Stimulated activated CD4-positive, alpha-beta T cell treated with anti-CD3 and anti-CD28 coated beads, TNF-alpha, amount 100 ng/mL, for 48 hours (primary cell): ENCODE data around the gene FBXL5.

Source experiments
- DNase-seq, 3 donors: peaks; one replicate each; pipeline ENCODE4 v3.0.0-alpha.2; 2020; ENCODE audit warnings: low read depth in 3 of 3

The FBXL5 gene

GRCh38 chr4:15676039-15676438, 20.9 kb upstream of the FBXL5 start:
- DNase-seq, result no peak

- DNase-seq, result no peak
Measured at GRCh38 chr4:15675356-15675755, 20.2 kb upstream of the FBXL5 start.

GRCh38 chr4:15674926-15675325, 19.8 kb upstream of the FBXL5 start:
- DNase-seq, result no peak

GRCh38 chr4:15674046-15674445, 18.9 kb upstream of the FBXL5 start:
- no peak for DNase-seq

GRCh38 chr4:15673337-15673736, 18.2 kb upstream of the FBXL5 start:
- DNase-seq, result no peak

GRCh38 chr4:15672101-15672500, 16.9 kb upstream of the FBXL5 start:
- DNase-seq, result no peak

GRCh38 chr4:15670576-15670975, 15.4 kb upstream of the FBXL5 start:
- DNase-seq, result no peak

GRCh38 chr4:15668566-15669435, 13.6 kb upstream of the FBXL5 start:
- DNase-seq, result no peak

- DNase-seq, result no peak
Measured at GRCh38 chr4:15667006-15667405, 11.8 kb upstream of the FBXL5 start.

GRCh38 chr4:15665753-15666365, 10.7 kb upstream of the FBXL5 start:
- no peak for DNase-seq

- no peak for DNase-seq
Measured at GRCh38 chr4:15659768-15660570, 4.8 kb upstream of the FBXL5 start.

- no peak for DNase-seq
Measured at GRCh38 chr4:15658781-15659180, 3.6 kb upstream of the FBXL5 start.

GRCh38 chr4:15658136-15658770, 3.1 kb upstream of the FBXL5 start:
- DNase-seq, result no peak

GRCh38 chr4:15657366-15657765, 2.2 kb upstream of the FBXL5 start:
- DNase-seq, result no peak

- DNase-seq, result no peak
Measured at GRCh38 chr4:15656038-15656470, 897 bp upstream of the FBXL5 start.

GRCh38 chr4:15654593-15655222, 449 bp downstream of the FBXL5 start:
- DNase-seq, result peak in 1 of 3 donors; percentile 13

- DNase-seq, result no peak
Measured at GRCh38 chr4:15653864-15654592, 1.1 kb downstream of the FBXL5 start.

GRCh38 chr4:15653420-15653819, 1.7 kb downstream of the FBXL5 start:
- DNase-seq, result no peak

GRCh38 chr4:15652841-15653240, 2.3 kb downstream of the FBXL5 start:
- DNase-seq, result no peak

- DNase-seq, result no peak
Measured at GRCh38 chr4:15652191-15652590, 3.0 kb downstream of the FBXL5 start.

GRCh38 chr4:15651676-15652075, 3.5 kb downstream of the FBXL5 start:
- DNase-seq, result no peak
